Osteocyte (in vitro differentiated cells): Measurements from ENCODE around the gene BHLHE41. TPM values are rescaled to one million over a fixed set of nuclear protein-coding genes. Genes with fewer than 3 reads are reported as not detected.

Source experiments
- DNase-seq: peaks from one replicate; pipeline ENCODE4 v3.0.0; 2021; ENCODE audit warnings: mixed read lengths; ENCODE audit not compliant: unreplicated experiment; ENCODE audit errors: extremely low spot score
- H3K27ac Mint-ChIP-seq: one replicate; pipeline ENCODE4 v1.8.0; 2021; ENCODE audit warnings: mild to moderate bottlenecking, mixed read lengths; ENCODE audit not compliant: unreplicated experiment
- H3K27me3 Mint-ChIP-seq: one replicate; pipeline ENCODE4 v1.8.0; 2021; ENCODE audit warnings: mixed read lengths; ENCODE audit not compliant: unreplicated experiment
- H3K36me3 Mint-ChIP-seq: one replicate; pipeline ENCODE4 v1.8.0; 2021; ENCODE audit warnings: mixed read lengths; ENCODE audit not compliant: unreplicated experiment
- H3K4me1 Mint-ChIP-seq: one replicate; pipeline ENCODE4 v1.8.0; 2021; ENCODE audit warnings: mixed read lengths; ENCODE audit not compliant: unreplicated experiment
- H3K4me3 Mint-ChIP-seq: one replicate; pipeline ENCODE4 v1.8.0; 2021; ENCODE audit warnings: mild to moderate bottlenecking, moderate library complexity, mixed read lengths; ENCODE audit not compliant: unreplicated experiment
- H3K9me3 Mint-ChIP-seq: one replicate; pipeline ENCODE4 v1.8.0; 2021; ENCODE audit warnings: mixed read lengths; ENCODE audit not compliant: unreplicated experiment
- total RNA-seq: library from RNA; stranded (reverse); gene quantifications from 2 replicates; pipeline ENCODE4 v1.2.1, GENCODE V29; 2021
- TF ChIP-seq, protein P1 (sequence below): fragments of 200-600 bp; sonication (generic); IDR thresholded peaks from 2 replicates; pipeline ENCODE4 v1.5.0; 2021; ENCODE audit warnings: antibody characterized with exemption, mild to moderate bottlenecking, moderate library complexity

BHLHE41 gene
- total RNA-seq, 1 donor from 2014 or later = 1.1 TPM

DNA sequence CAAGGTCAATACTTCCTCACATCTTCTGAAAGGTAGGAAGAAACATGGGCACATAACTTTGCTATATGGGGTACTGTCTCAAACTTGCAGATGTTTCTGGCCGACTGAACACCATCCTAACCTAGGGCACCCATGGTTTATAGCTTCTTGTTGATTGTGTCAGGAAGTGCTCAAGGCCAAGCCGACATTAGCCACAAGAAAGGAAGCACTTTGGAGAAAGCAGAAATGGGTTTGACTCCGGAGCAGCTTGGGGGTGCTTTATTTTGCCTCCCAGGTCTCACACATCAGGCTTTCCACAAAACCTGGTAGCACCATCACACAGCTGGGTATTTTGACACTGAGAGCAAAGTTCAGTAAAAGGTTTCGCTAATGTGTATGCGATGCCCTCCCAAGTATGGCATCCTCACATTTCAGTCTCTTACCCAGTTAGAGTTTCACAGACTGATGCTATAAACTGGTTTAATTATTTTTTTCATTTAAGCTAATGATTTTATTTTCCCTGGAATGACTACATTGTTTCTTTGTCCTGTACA is 25.2 kb upstream of the BHLHE41 start:
- H3K27me3 Mint-ChIP-seq = no peaks in the 10 kb centered on the region
- TF ChIP-seq, protein P1, sequence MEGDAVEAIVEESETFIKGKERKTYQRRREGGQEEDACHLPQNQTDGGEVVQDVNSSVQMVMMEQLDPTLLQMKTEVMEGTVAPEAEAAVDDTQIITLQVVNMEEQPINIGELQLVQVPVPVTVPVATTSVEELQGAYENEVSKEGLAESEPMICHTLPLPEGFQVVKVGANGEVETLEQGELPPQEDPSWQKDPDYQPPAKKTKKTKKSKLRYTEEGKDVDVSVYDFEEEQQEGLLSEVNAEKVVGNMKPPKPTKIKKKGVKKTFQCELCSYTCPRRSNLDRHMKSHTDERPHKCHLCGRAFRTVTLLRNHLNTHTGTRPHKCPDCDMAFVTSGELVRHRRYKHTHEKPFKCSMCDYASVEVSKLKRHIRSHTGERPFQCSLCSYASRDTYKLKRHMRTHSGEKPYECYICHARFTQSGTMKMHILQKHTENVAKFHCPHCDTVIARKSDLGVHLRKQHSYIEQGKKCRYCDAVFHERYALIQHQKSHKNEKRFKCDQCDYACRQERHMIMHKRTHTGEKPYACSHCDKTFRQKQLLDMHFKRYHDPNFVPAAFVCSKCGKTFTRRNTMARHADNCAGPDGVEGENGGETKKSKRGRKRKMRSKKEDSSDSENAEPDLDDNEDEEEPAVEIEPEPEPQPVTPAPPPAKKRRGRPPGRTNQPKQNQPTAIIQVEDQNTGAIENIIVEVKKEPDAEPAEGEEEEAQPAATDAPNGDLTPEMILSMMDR = no peak
- H3K4me1 Mint-ChIP-seq = peaks cover 41% of the 10 kb centered on the region
- DNase-seq = no peak
- no peaks in the 10 kb centered on the region for H3K36me3 Mint-ChIP-seq
- no peak overlapping the region for H3K27ac Mint-ChIP-seq
- H3K4me3 Mint-ChIP-seq = no peak overlapping the region
- no peaks in the 10 kb centered on the region for H3K9me3 Mint-ChIP-seq

DNA sequence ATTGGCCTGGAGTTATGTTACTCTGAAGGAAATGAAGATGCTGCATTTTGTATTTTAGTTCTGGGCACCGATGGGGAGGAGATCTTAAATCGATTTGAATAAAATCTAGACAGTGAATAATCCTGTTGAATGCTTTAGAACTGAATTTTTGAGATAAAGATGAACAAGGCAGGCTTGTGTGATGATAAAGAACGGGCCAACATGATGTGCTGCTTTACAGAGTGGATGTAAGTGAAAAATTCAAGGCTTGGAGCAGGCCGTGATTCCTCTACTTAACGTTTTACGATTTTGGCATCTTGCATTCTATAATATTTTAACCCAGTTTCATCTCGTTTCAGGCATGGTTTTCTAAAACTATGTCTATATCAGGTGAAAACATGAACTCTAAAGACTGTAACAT is 23.5 kb upstream of the BHLHE41 start:
- no peaks in the 10 kb centered on the region for H3K36me3 Mint-ChIP-seq
- no peaks in the 10 kb centered on the region for H3K27me3 Mint-ChIP-seq
- H3K4me1 Mint-ChIP-seq = peaks cover 26% of the 10 kb centered on the region
- H3K4me3 Mint-ChIP-seq = no peak overlapping the region
- DNase-seq = no peak
- H3K27ac Mint-ChIP-seq = no peak overlapping the region
- H3K9me3 Mint-ChIP-seq = no peaks in the 10 kb centered on the region
- TF ChIP-seq, protein P1 = no peak

DNA sequence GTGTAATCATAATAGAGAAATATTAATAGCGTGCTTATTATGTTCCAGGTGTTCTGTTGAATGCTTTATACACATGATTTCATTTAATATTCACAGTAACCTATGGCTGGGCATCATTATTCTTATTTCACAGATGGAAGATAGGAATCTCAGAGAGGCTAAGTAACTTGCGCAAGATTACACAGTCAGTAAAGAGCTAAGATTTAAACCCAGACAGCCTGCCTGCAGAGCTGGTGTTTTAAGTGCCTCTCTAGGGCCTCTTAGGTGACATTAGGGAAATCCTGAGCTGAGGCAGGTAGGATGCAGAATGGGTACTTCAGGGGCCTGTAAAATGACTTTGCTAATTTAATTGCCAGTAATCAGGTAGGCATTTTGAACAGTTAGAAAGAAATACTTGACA is 18.5 kb upstream of the BHLHE41 start:
- H3K4me3 Mint-ChIP-seq = no peak overlapping the region
- H3K27me3 Mint-ChIP-seq = no peaks in the 10 kb centered on the region
- H3K27ac Mint-ChIP-seq = no peak overlapping the region
- no peaks in the 10 kb centered on the region for H3K9me3 Mint-ChIP-seq
- TF ChIP-seq, protein P1 = no peak
- H3K36me3 Mint-ChIP-seq = no peaks in the 10 kb centered on the region
- H3K4me1 Mint-ChIP-seq = no peaks in the 10 kb centered on the region
- no peak for DNase-seq

DNA sequence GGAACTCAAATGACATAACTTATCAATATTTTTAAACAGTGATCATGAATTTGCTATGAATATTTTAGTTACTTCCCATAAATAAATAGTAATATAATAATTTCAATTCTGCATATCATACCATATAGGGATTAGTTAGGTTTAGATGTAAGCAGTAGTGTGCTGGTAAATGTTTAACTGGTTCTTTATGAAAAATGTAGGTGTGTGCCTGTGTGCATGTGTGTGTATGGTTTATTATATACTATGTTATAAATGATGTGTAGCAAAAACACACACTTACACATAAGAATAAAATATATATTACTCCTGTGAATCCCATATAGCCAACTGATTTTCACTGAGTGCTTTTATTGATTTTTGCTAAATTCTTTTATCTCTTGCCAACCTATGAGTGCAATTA is 14.0 kb upstream of the BHLHE41 start:
- H3K27ac Mint-ChIP-seq = no peak overlapping the region
- peaks cover 11% of the 10 kb centered on the region for H3K4me1 Mint-ChIP-seq
- peaks cover 4% of the 10 kb centered on the region for H3K27me3 Mint-ChIP-seq
- TF ChIP-seq, protein P1 = no peak
- H3K4me3 Mint-ChIP-seq = no peak overlapping the region
- no peak for DNase-seq
- H3K36me3 Mint-ChIP-seq = no peaks in the 10 kb centered on the region
- H3K9me3 Mint-ChIP-seq = no peaks in the 10 kb centered on the region

DNA sequence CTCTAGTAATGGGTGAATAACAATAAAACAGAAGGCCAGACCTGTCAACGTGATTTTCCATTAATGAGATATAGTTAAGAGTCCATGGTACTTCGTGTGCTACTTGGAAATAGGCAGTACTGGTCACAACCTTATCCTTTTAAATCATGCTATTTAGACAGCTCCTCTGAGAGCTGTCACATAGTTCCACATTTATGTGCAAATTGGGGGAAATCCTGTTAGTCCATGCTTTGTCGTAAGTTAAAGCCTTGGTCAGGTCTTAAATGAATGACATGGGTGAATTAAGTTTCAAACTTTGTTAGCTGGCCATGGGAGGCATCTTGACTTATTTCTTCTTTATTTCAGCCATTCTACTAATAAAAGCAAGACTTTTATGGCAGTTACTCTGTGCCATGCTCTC is 11.9 kb upstream of the BHLHE41 start:
- peaks cover 11% of the 10 kb centered on the region for H3K4me1 Mint-ChIP-seq
- TF ChIP-seq, protein P1 = no peak
- H3K27ac Mint-ChIP-seq = no peak overlapping the region
- peaks cover 8% of the 10 kb centered on the region for H3K27me3 Mint-ChIP-seq
- no peak overlapping the region for H3K4me3 Mint-ChIP-seq
- no peak for DNase-seq
- H3K36me3 Mint-ChIP-seq = no peaks in the 10 kb centered on the region
- H3K9me3 Mint-ChIP-seq = no peaks in the 10 kb centered on the region
